ENCODE measurements around the gene FARP2. TPM values are rescaled to one million over a fixed set of nuclear protein-coding genes. Genes with fewer than 3 reads are reported as not detected.
A peak's percentile ranks its signal among the peaks of the same experiment; 100 is the strongest.

FARP2 gene
- total and polyA plus RNA-seq, 2 of the 4 experiments (the other 2 are of a cell fraction): 17.1 to 30.8 TPM

DNA sequence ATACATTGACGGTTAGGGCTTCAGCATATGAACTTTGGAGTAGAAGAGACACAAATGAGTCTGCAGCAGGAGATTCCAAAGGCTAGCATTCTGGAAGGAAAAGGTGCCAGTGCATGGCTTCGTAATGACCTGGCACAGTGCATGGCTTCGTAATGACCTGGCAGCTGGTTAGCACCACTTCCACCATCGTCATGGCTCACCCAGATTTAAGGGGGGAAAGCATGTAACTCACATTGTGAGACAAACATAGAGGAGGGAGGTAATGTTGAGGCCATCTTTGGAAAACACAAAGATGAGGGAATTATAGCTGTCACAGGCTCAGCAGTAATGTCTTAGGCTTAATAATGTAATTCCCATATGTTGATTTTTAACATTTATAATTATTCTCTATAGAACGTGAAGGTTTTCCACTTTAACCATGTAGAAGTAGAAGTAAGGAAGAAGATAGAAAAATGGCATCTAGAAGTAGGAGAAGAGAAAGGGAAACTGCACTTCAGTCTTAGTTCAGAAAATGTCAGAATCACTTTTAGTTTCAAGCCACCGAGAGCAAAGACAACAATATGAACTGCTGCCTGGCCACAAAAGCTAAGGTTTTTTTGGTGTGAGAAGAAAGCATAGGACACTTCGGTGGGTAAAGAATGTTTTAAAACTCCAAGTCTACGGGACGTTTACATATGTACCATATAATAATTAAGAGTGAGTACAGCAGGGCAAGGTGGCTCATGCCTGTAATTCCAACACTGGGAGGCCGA, 159.1 kb downstream of the FARP2 start:
- no peaks in the 10 kb centered on the region for H3K36me3 ChIP-seq (ENCODE audit: control insufficient read depth, insufficient read depth, low read length)
- peaks cover 9% of the 10 kb centered on the region; the same call in 1 of the 2 replicates for H3K9me1 ChIP-seq (ENCODE audit: insufficient read depth, low read length)
- H3K23ac ChIP-seq (ENCODE audit: low read depth, low read length): no peak overlapping the region
- H2BK5ac ChIP-seq (ENCODE audit: low read depth, low read length, poor library complexity, severe bottlenecking): no peak overlapping the region
- H2AK9ac ChIP-seq (replicated peaks; ENCODE audit: low read depth, low read length, poor library complexity): no peak overlapping the region
- no peaks in the 10 kb centered on the region; the same call in 1 of the 2 replicates for H3K27me3 ChIP-seq (ENCODE audit: control insufficient read depth, insufficient read depth, low read length)
- H4K91ac ChIP-seq (ENCODE audit: insufficient read depth, low read depth, low read length): no peak overlapping the region
- H2AK5ac ChIP-seq (ENCODE audit: low read depth, low read length): no peak overlapping the region
- TF ChIP-seq RCOR1 (IDR thresholded peaks at IDR 0.05; ENCODE audit: insufficient replicate concordance, low read length) (no peak), BHLHE40 (IDR thresholded peaks at IDR 0.05; ENCODE audit: low read depth, low read length) (no peak), RFX5 (IDR thresholded peaks at IDR 0.05; ENCODE audit: low read depth, low read length) (no peak), SMC3 (IDR thresholded peaks at IDR 0.05; ENCODE audit: low read depth, low read length) (no peak), FOS (IDR thresholded peaks at IDR 0.05; ENCODE audit: low read depth, low read length) (no peak), POLR2A (IDR thresholded peaks at IDR 0.05; ENCODE audit: low read depth, low read length) (no peak), MXI1 (IDR thresholded peaks at IDR 0.05; ENCODE audit: borderline replicate concordance, low read depth, low read length) (no peak), MAZ (IDR thresholded peaks at IDR 0.05; ENCODE audit: borderline replicate concordance, low read depth, low read length) (no peak)
- TF ChIP-seq, protein P1, sequence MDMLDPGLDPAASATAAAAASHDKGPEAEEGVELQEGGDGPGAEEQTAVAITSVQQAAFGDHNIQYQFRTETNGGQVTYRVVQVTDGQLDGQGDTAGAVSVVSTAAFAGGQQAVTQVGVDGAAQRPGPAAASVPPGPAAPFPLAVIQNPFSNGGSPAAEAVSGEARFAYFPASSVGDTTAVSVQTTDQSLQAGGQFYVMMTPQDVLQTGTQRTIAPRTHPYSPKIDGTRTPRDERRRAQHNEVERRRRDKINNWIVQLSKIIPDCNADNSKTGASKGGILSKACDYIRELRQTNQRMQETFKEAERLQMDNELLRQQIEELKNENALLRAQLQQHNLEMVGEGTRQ (IDR thresholded peaks at IDR 0.05; ENCODE audit: low read depth, low read length): no peak
- TF ChIP-seq, protein P2, sequence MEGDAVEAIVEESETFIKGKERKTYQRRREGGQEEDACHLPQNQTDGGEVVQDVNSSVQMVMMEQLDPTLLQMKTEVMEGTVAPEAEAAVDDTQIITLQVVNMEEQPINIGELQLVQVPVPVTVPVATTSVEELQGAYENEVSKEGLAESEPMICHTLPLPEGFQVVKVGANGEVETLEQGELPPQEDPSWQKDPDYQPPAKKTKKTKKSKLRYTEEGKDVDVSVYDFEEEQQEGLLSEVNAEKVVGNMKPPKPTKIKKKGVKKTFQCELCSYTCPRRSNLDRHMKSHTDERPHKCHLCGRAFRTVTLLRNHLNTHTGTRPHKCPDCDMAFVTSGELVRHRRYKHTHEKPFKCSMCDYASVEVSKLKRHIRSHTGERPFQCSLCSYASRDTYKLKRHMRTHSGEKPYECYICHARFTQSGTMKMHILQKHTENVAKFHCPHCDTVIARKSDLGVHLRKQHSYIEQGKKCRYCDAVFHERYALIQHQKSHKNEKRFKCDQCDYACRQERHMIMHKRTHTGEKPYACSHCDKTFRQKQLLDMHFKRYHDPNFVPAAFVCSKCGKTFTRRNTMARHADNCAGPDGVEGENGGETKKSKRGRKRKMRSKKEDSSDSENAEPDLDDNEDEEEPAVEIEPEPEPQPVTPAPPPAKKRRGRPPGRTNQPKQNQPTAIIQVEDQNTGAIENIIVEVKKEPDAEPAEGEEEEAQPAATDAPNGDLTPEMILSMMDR (conservative IDR thresholded peaks at IDR 0.05; ENCODE audit: low read depth, low read length): no peak
- TF ChIP-seq, protein P3, sequence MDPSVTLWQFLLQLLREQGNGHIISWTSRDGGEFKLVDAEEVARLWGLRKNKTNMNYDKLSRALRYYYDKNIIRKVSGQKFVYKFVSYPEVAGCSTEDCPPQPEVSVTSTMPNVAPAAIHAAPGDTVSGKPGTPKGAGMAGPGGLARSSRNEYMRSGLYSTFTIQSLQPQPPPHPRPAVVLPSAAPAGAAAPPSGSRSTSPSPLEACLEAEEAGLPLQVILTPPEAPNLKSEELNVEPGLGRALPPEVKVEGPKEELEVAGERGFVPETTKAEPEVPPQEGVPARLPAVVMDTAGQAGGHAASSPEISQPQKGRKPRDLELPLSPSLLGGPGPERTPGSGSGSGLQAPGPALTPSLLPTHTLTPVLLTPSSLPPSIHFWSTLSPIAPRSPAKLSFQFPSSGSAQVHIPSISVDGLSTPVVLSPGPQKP (IDR thresholded peaks at IDR 0.05; ENCODE audit: borderline replicate concordance, low read depth, low read length): no peak
- H3K4me1 ChIP-seq (ENCODE audit: control insufficient read depth, insufficient read depth, low read length): no peaks in the 10 kb centered on the region
- no peak for DNase-seq
- intact Hi-C loops (cut with micrococcal nuclease) (no loop called here), in situ Hi-C loops (cut with MboI; ENCODE audit: low sequenced_read_pairs) (no loop called here), dilution Hi-C loops (cut with HindIII; ENCODE audit: low sequenced_read_pairs, unreplicated experiment) (no loop called here)
- POLR2A ChIA-PET (ENCODE audit: unreplicated experiment): no interaction called here
- H2BK15ac ChIP-seq (ENCODE audit: low read depth, low read length): no peak overlapping the region
- no TSS peak for BruUV-seq (replicated peaks)
- no peak overlapping the region for H3K56ac ChIP-seq (ENCODE audit: extremely low read depth, insufficient read depth, low read length)
- H2AFZ ChIP-seq (replicated peaks; ENCODE audit: low read length, poor library complexity): peak overlapping the region; percentile 46
- H3K4me3 ChIP-seq (ENCODE audit: insufficient read depth, low read depth, low read length): no peak overlapping the region
- no peak overlapping the region for H3K18ac ChIP-seq (ENCODE audit: low read depth, low read length)
- H3K14ac ChIP-seq (replicated peaks; ENCODE audit: low read depth, low read length): no peak overlapping the region
- no peaks in the 10 kb centered on the region for H4K20me1 ChIP-seq (ENCODE audit: insufficient read depth, low read length)
- no peak overlapping the region for H3K9ac ChIP-seq (ENCODE audit: low read depth, low read length)
- H3K9me3 ChIP-seq (ENCODE audit: control insufficient read depth, insufficient read depth, low read length): no peaks in the 10 kb centered on the region
- WGBS, 2 experiments (ENCODE audit: extremely low coverage in 2 of 2, insufficient read length in 1 of 2): 83% methylated on average over 2 of the region's 10 CpGs; no CpG with 5 or more reads in 1 of the 2 experiments
- H3K79me1 ChIP-seq (ENCODE audit: low read depth in 1 of 2, low read length in 2 of 2): no peaks in the 10 kb centered on the region
- H3K4ac ChIP-seq (ENCODE audit: low read depth, low read length): no peak overlapping the region
- H2BK120ac ChIP-seq (ENCODE audit: low read depth, low read length): no peak overlapping the region
- H2BK20ac ChIP-seq (ENCODE audit: low read depth, low read length): no peak overlapping the region
- H4K8ac ChIP-seq (ENCODE audit: low read depth in 2 of 2, low read length in 2 of 2): peak overlapping the region in 1 of 2 experiments; percentile 63; a peak in 2 of 4 replicates
- CTCF ChIA-PET: interaction anchor here (0.6 kb wide), 1 partner anchor 83 kb away, joined by 4 read pairs; no protein-coding TSS in a partner anchor
- peak; percentile 48; the same call in 1 of the 2 replicates for ATAC-seq (ENCODE audit: low read depth)
- H4K5ac ChIP-seq (ENCODE audit: low read depth, low read length): no peak overlapping the region
- no peak overlapping the region for H3K4me2 ChIP-seq (ENCODE audit: low read depth, low read length)
- H3K27ac ChIP-seq (ENCODE audit: insufficient read depth, low read length): no peak overlapping the region

Measured in IMR-90 (cell line).